CD4-positive, alpha-beta T cell treated with Interleukin-15 for 4 hours (primary cell): ENCODE data around the gene ZFHX3.

Source experiments
- DNase-seq: peaks from one replicate; pipeline ENCODE4 v3.0.0-alpha.2; 2020; ENCODE audit warnings: low spot score

ZFHX3 gene

GRCh38 chr16:73054813-73055482 is 7.0 kb upstream of the ZFHX3 start:
- no peak for DNase-seq

- DNase-seq, result no peak
Observed at GRCh38 chr16:73054498-73054812, 6.5 kb upstream of the ZFHX3 start.

GRCh38 chr16:73054125-73054484 is 6.2 kb upstream of the ZFHX3 start:
- no peak for DNase-seq

GRCh38 chr16:73053364-73054124 is 5.6 kb upstream of the ZFHX3 start:
- DNase-seq, result no peak

GRCh38 chr16:73053038-73053363 is 5.1 kb upstream of the ZFHX3 start:
- no peak for DNase-seq

GRCh38 chr16:73052576-73052975 is 4.6 kb upstream of the ZFHX3 start:
- no peak for DNase-seq

- no peak for DNase-seq
Observed at GRCh38 chr16:73051961-73052360, 4.0 kb upstream of the ZFHX3 start.

- DNase-seq, result no peak
Observed at GRCh38 chr16:73051226-73051625, 3.3 kb upstream of the ZFHX3 start.

GRCh38 chr16:73050201-73051099 is 2.5 kb upstream of the ZFHX3 start:
- no peak for DNase-seq

- no peak for DNase-seq
Observed at GRCh38 chr16:73049511-73049910, 1.6 kb upstream of the ZFHX3 start.

GRCh38 chr16:73049091-73049490 is 1.2 kb upstream of the ZFHX3 start:
- DNase-seq, result no peak

- no peak for DNase-seq
Observed at GRCh38 chr16:73048292-73049080, 558 bp upstream of the ZFHX3 start.

- no peak for DNase-seq
Observed at GRCh38 chr16:73047221-73047535, 750 bp downstream of the ZFHX3 start.

- DNase-seq, result no peak
Observed at GRCh38 chr16:73046849-73047214, 1.1 kb downstream of the ZFHX3 start.

- no peak for DNase-seq
Observed at GRCh38 chr16:73046202-73046848, 1.6 kb downstream of the ZFHX3 start.

- no peak for DNase-seq
Observed at GRCh38 chr16:73043828-73044467, 4.0 kb downstream of the ZFHX3 start.

GRCh38 chr16:73042807-73043206 is 5.1 kb downstream of the ZFHX3 start:
- DNase-seq, result no peak

- no peak for DNase-seq
Observed at GRCh38 chr16:73041676-73042075, 6.3 kb downstream of the ZFHX3 start.

GRCh38 chr16:73040735-73041402 is 7.1 kb downstream of the ZFHX3 start:
- no peak for DNase-seq

GRCh38 chr16:73040136-73040535 is 7.8 kb downstream of the ZFHX3 start:
- DNase-seq, result no peak
